Activated CD4-positive, alpha-beta T cell treated with anti-CD3 and anti-CD28 coated beads, Interleukin-2, Interleukin-6, amounts not matched to agents 100 ng/mL and 50 ng/mL, durations not matched to agents 16 hours and 8 hours (primary cell): Measurements from ENCODE around the gene GPR89A.
"Not testable (repeated sequence)": the region's sequence is repeated elsewhere in the genome, so short reads cannot be mapped to it uniquely, and the experiment has no call there.

Experiments used
- DNase-seq: peaks from one replicate; pipeline ENCODE4 v3.0.0-alpha.2; 2020

GPR89A gene

GRCh38 chr1:145607833-145608733 is at the start of gene GPR89A:
GPR89A (plus strand) TSS chr1:145607988; CDS start chr1:145608134, 146 bp downstream.
- peak; percentile 97 for DNase-seq

GRCh38 chr1:145586820-145587219 is 21.0 kb upstream of the GPR89A start:
- not testable (repeated sequence) for DNase-seq

GRCh38 chr1:145590806-145591205 is 17.0 kb upstream of the GPR89A start:
- peak; percentile 45 for DNase-seq

GRCh38 chr1:145592347-145592746 is 15.4 kb upstream of the GPR89A start:
- DNase-seq = peak; percentile 46

GRCh38 chr1:145595421-145595820 is 12.4 kb upstream of the GPR89A start:
- not testable (repeated sequence) for DNase-seq

- not testable (repeated sequence) for DNase-seq
Measured at GRCh38 chr1:145596236-145596635, 11.6 kb upstream of the GPR89A start.

GRCh38 chr1:145599426-145599825 is 8.4 kb upstream of the GPR89A start:
- not testable (repeated sequence) for DNase-seq

- DNase-seq = no peak
Measured at GRCh38 chr1:145601593-145601992, 6.2 kb upstream of the GPR89A start.

- DNase-seq = not testable (repeated sequence)
Measured at GRCh38 chr1:145606840-145607239, 948 bp upstream of the GPR89A start.

GRCh38 chr1:145607289-145607688 is 499 bp upstream of the GPR89A start:
- not testable (repeated sequence) for DNase-seq

GRCh38 chr1:145610744-145611143 is 3.0 kb downstream of the GPR89A start:
- DNase-seq = not testable (repeated sequence)

- not testable (repeated sequence) for DNase-seq
Measured at GRCh38 chr1:145620073-145620472, 12.3 kb downstream of the GPR89A start.

- DNase-seq = not testable (repeated sequence)
Measured at GRCh38 chr1:145622177-145622576, 14.4 kb downstream of the GPR89A start.

- DNase-seq = not testable (repeated sequence)
Measured at GRCh38 chr1:145636237-145636636, 28.4 kb downstream of the GPR89A start.

GRCh38 chr1:145641886-145642285 is 34.1 kb downstream of the GPR89A start:
- DNase-seq = not testable (repeated sequence)

GRCh38 chr1:145643990-145644389 is 36.2 kb downstream of the GPR89A start:
- not testable (repeated sequence) for DNase-seq

GRCh38 chr1:145656245-145656943 is 48.6 kb downstream of the GPR89A start:
- not testable (repeated sequence) for DNase-seq

- DNase-seq = not testable (repeated sequence)
Measured at GRCh38 chr1:145662502-145662901, 54.7 kb downstream of the GPR89A start.

- not testable (repeated sequence) for DNase-seq
Measured at GRCh38 chr1:145665015-145665414, 57.2 kb downstream of the GPR89A start.

GRCh38 chr1:145670995-145671745 is 63.4 kb downstream of the GPR89A start:
- DNase-seq = not testable (repeated sequence)

- DNase-seq = not testable (repeated sequence)
Measured at GRCh38 chr1:145673217-145673616, 65.4 kb downstream of the GPR89A start.

- not testable (repeated sequence) for DNase-seq
Measured at GRCh38 chr1:145684858-145685257, 77.1 kb downstream of the GPR89A start.

- DNase-seq = not testable (repeated sequence)
Measured at GRCh38 chr1:145686078-145686477, 78.3 kb downstream of the GPR89A start.
